GM23338 (cell line): ENCODE results near the gene GFOD1. TPM values are rescaled to one million over a fixed set of nuclear protein-coding genes. Genes with fewer than 3 reads are reported as not detected.

Experiments
- ATAC-seq: fragments of 200-7000 bp; cut with Tn5 transposase; 3 replicates; pipeline ENCODE4 v1.9.1; 2020
- DNase-seq: peaks from one replicate; pipeline ENCODE4 v3.0.0-alpha.2; 2015; ENCODE audit warnings: low spot score
- H2AFZ ChIP-seq: fragments of 200-600 bp; sonication (generic); 2 replicates; pipeline ENCODE4 v1.8.0; 2016; ENCODE audit warnings: antibody characterized with exemption, mild to moderate bottlenecking, moderate library complexity
- H3F3A ChIP-seq: fragments of 200-600 bp; sonication (generic); replicated peaks from 2 replicates; pipeline ENCODE4 v1.8.0; 2017; ENCODE audit warnings: antibody characterized with exemption, mixed run types, low read depth
- H3K27ac ChIP-seq: fragments of 200-600 bp; sonication (generic); 2 replicates; pipeline ENCODE4 v1.6.1; 2016; ENCODE audit warnings: low read depth
- H3K27me3 ChIP-seq: fragments of 200-600 bp; sonication (generic); 2 replicates; pipeline ENCODE4 v1.8.0; 2016; ENCODE audit warnings: mild to moderate bottlenecking, mixed run types, moderate library complexity; ENCODE audit not compliant: insufficient read depth
- H3K36me3 ChIP-seq: fragments of 200-600 bp; sonication (generic); 2 replicates; pipeline ENCODE4 v1.8.0; 2016; ENCODE audit warnings: mild to moderate bottlenecking; ENCODE audit not compliant: insufficient read depth
- H3K4me1 ChIP-seq: fragments of 200-600 bp; sonication (generic); 2 replicates; pipeline ENCODE4 v1.8.0; 2016; ENCODE audit warnings: mild to moderate bottlenecking, moderate library complexity; ENCODE audit not compliant: insufficient read depth
- H3K4me2 ChIP-seq: fragments of 200-600 bp; sonication (generic); 2 replicates; pipeline ENCODE4 v1.7.1; 2017; ENCODE audit warnings: mixed run types
- H3K4me3 ChIP-seq: fragments of 200-600 bp; sonication (generic); 2 replicates; pipeline ENCODE4 v1.6.1; 2016; ENCODE audit warnings: mixed run types
- H3K79me2 ChIP-seq: fragments of 200-600 bp; sonication (generic); replicated peaks from 2 replicates; pipeline ENCODE4 v1.8.0; 2017; ENCODE audit warnings: mild to moderate bottlenecking; ENCODE audit not compliant: insufficient read depth
- H3K9me2 ChIP-seq: fragments of 200-600 bp; sonication (generic); 2 replicates; pipeline ENCODE4 v1.8.0; 2017; ENCODE audit not compliant: insufficient read depth
- H4K20me1 ChIP-seq: fragments of 200-600 bp; sonication (generic); replicated peaks from 2 replicates; pipeline ENCODE4 v1.8.0; 2017; ENCODE audit warnings: mild to moderate bottlenecking; ENCODE audit not compliant: insufficient read depth
- H3K27ac Mint-ChIP-seq: 2 replicates; pipeline ENCODE4 v1.8.0; 2020; ENCODE audit warnings: inconsistent platforms, mild to moderate bottlenecking, moderate library complexity, mixed read lengths
- H3K27me3 Mint-ChIP-seq: 3 replicates; pipeline ENCODE4 v1.8.0; 2022; ENCODE audit warnings: low read depth, mild to moderate bottlenecking, moderate library complexity, mixed read lengths, inconsistent platforms; ENCODE audit not compliant: insufficient read depth, poor library complexity
- H3K36me3 Mint-ChIP-seq: 3 replicates; pipeline ENCODE4 v1.8.0; 2021; ENCODE audit warnings: low read depth, mild to moderate bottlenecking, inconsistent platforms, moderate library complexity, mixed read lengths
- H3K4me1 Mint-ChIP-seq: 3 replicates; pipeline ENCODE4 v1.8.0; 2020; ENCODE audit warnings: mild to moderate bottlenecking, inconsistent platforms, mixed read lengths
- H3K4me3 Mint-ChIP-seq: 3 replicates; pipeline ENCODE4 v1.8.0; 2021; ENCODE audit warnings: moderate library complexity, mild to moderate bottlenecking, inconsistent platforms, mixed read lengths
- H3K9me3 Mint-ChIP-seq: 3 replicates; pipeline ENCODE4 v1.8.0; 2020; ENCODE audit warnings: moderate library complexity, mild to moderate bottlenecking, inconsistent platforms, mixed read lengths
- CREB1 ChIP-seq: fragments of 250-450 bp; sonication (Bioruptor Pico); IDR thresholded peaks from 2 replicates; pipeline ENCODE4 v1.5.0; 2020; ENCODE audit warnings: low read depth, mild to moderate bottlenecking, moderate library complexity
- CTCF ChIP-seq, 2 experiments: fragments of 200-600 bp in 1 of 2; sonication (generic) in 1 of 2; conservative IDR thresholded peaks; 2 replicates each; pipeline versions ENCODE4 v1.5.1 to v1.6.1; 2016 to 2017; ENCODE audit warnings: antibody characterized with exemption in 2 of 2, low read depth in 2 of 2, mild to moderate bottlenecking in 2 of 2, moderate library complexity in 1 of 2
- ETS1 ChIP-seq: IDR thresholded peaks from 2 replicates; pipeline ENCODE4 v1.6.1; 2016; ENCODE audit warnings: antibody characterized with exemption
- EZH2 ChIP-seq: fragments of 200-600 bp; sonication (generic); IDR thresholded peaks from one replicate; pipeline ENCODE4 v1.8.0; 2017; ENCODE audit warnings: antibody characterized with exemption, mild to moderate bottlenecking, low read depth; ENCODE audit not compliant: unreplicated experiment
- EZH2phosphoT487 ChIP-seq: fragments of 200-600 bp; sonication (generic); IDR thresholded peaks from one replicate; pipeline ENCODE4 v1.8.1; 2018; ENCODE audit warnings: antibody characterized with exemption; ENCODE audit not compliant: unreplicated experiment
- JUNB ChIP-seq: IDR thresholded peaks from one replicate; pipeline ENCODE4 v1.6.1; 2016; ENCODE audit warnings: antibody characterized with exemption; ENCODE audit not compliant: unreplicated experiment
- NANOG ChIP-seq: IDR thresholded peaks from 2 replicates; pipeline ENCODE4 v1.6.1; 2016; ENCODE audit warnings: antibody characterized with exemption, borderline replicate concordance
- POLR2AphosphoS5 ChIP-seq: IDR thresholded peaks from 2 replicates; pipeline ENCODE4 v1.6.1; 2016; ENCODE audit warnings: antibody characterized with exemption, low read depth
- REST ChIP-seq: IDR thresholded peaks from one replicate; pipeline ENCODE4 v1.6.1; 2018; ENCODE audit warnings: antibody characterized with exemption; ENCODE audit not compliant: unreplicated experiment
- STAT1 ChIP-seq: IDR thresholded peaks from one replicate; pipeline ENCODE4 v1.6.1; 2016; ENCODE audit warnings: antibody characterized with exemption; ENCODE audit not compliant: unreplicated experiment
- ZNF114 ChIP-seq: fragments of 250-450 bp; sonication (Bioruptor Pico); IDR thresholded peaks from 2 replicates; pipeline ENCODE4 v1.5.0; 2020; ENCODE audit warnings: mild to moderate bottlenecking, moderate library complexity
- ZNF331 ChIP-seq: fragments of 250-450 bp; sonication (Bioruptor Pico); IDR thresholded peaks from 2 replicates; pipeline ENCODE4 v1.5.0; 2020; ENCODE audit warnings: low read depth, mild to moderate bottlenecking, moderate library complexity
- ZNF462 ChIP-seq: fragments of 250-450 bp; sonication (Bioruptor Pico); IDR thresholded peaks from 2 replicates; pipeline ENCODE4 v1.5.0; 2020; ENCODE audit warnings: mild to moderate bottlenecking, moderate library complexity
- polyA plus RNA-seq: library from polyadenylated mRNA; unstranded; fragments of >200 nt; fragmentation: Nextera tagmentation; extraction: Ambion mirVana; gene quantifications from 2 replicates; pipeline ENCODE4 v1.2.1, GENCODE V29; 2016
- total RNA-seq: library from RNA; depleted of rRNA; stranded (reverse); fragments of >200 nt; shearing (Covaris generic); gene quantifications from 2 replicates; pipeline ENCODE4 v1.2.3, GENCODE V29; 2014

GFOD1 gene
- total and polyA plus RNA-seq, 2 experiments from 2014 or later: 4.9 to 12.8 TPM

- Histone ChIP-seq H3F3A (no peaks in the 10 kb centered on the region), H3K79me2 (no peaks in the 10 kb centered on the region), H3K9me2 (no peaks in the 10 kb centered on the region), H3K27me3 (no peaks in the 10 kb centered on the region), H3K36me3 (no peaks in the 10 kb centered on the region), H4K20me1 (no peaks in the 10 kb centered on the region), H3K4me2 (no peak overlapping the region), H3K4me3 (no peak overlapping the region), H3K27ac (no peak overlapping the region), H3K4me1 (no peaks in the 10 kb centered on the region; the same call in 1 of the 2 replicates), H2AFZ (no peak overlapping the region)
- Mint-ChIP-seq H3K36me3 (no peaks in the 10 kb centered on the region), H3K4me3 (no peak overlapping the region; the same call in 2 of the 3 replicates), H3K4me1 (peaks cover 11% of the 10 kb centered on the region), H3K9me3 (no peaks in the 10 kb centered on the region), H3K27me3 (peaks cover 6% of the 10 kb centered on the region), H3K27ac (no peak overlapping the region; the same call in 1 of the 2 replicates)
- no peak for DNase-seq
- no peak for TF ChIP-seq ZNF114 (CRISPR knock-in tag)
- no peak for TF ChIP-seq STAT1
- no peak for TF ChIP-seq CREB1 (CRISPR knock-in tag)
- TF ChIP-seq JUNB: no peak
- no peak for TF ChIP-seq CTCF (conservative IDR thresholded peaks at IDR 0.05; ENCODE audit: low read depth in 2 of 2)
- no peak for TF ChIP-seq ZNF462 (CRISPR knock-in tag)
- no peak for TF ChIP-seq NANOG
- no peak for TF ChIP-seq POLR2AphosphoS5
- no peak for TF ChIP-seq EZH2
- no peak for TF ChIP-seq EZH2phosphoT487
- TF ChIP-seq REST: no peak
- no peak for TF ChIP-seq ETS1
- no peak for TF ChIP-seq ZNF331
- no peak for ATAC-seq
These were observed 152.4 kb downstream of the GFOD1 start for GRCh38 chr6:13334953-13335352.
